ENCODE results near the gene TRIM7. TPM values are rescaled to one million over a fixed set of nuclear protein-coding genes. Genes with fewer than 3 reads are reported as not detected.

The TRIM7 gene
- total RNA-seq, 1 donor from 2014 or later = 4.4 TPM

DNA sequence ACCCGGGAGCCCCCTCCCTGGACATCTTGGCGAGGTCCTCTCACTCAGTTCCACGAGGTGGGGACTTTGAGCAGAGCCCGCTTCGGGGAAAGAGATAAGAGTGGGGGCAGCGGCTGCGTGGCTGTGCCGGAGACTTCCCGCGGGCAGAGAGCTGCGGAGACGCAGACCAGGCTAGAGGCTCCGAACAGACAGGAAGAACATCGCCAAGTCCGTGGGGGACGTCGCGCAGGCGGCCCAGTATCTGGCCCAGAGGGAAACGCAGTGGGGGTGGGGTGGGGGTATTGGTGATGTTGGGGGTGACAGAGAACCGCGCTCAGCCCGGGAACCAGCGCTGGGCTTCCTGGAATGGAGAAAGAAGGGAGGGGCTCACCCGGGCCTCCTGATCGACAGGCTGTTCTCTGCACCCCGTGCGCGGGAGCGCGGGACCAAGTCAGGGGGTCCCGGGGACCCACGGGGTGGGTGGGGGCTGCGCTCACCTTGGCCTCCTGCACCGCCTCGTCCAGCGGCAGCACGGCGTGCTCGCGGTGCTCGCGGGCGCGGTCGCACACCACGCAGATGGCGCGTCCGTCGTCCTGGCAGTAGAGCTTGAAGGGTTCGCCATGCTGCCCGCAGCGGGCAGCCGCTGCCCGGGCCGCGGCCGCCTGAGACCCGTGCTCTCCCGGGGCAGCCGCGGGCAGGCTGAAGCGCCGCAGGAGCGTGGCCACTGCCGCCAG, 727 bp downstream of the TRIM7 start:
- H3K4me3 ChIP-seq (ENCODE audit: low read depth, low read length) = peak overlapping the region; percentile 42
- TF ChIP-seq, protein P1, sequence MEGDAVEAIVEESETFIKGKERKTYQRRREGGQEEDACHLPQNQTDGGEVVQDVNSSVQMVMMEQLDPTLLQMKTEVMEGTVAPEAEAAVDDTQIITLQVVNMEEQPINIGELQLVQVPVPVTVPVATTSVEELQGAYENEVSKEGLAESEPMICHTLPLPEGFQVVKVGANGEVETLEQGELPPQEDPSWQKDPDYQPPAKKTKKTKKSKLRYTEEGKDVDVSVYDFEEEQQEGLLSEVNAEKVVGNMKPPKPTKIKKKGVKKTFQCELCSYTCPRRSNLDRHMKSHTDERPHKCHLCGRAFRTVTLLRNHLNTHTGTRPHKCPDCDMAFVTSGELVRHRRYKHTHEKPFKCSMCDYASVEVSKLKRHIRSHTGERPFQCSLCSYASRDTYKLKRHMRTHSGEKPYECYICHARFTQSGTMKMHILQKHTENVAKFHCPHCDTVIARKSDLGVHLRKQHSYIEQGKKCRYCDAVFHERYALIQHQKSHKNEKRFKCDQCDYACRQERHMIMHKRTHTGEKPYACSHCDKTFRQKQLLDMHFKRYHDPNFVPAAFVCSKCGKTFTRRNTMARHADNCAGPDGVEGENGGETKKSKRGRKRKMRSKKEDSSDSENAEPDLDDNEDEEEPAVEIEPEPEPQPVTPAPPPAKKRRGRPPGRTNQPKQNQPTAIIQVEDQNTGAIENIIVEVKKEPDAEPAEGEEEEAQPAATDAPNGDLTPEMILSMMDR (IDR thresholded peaks at IDR 0.05; ENCODE audit: insufficient read depth, low read length, poor library complexity, severe bottlenecking) = no peak
- H3K36me3 ChIP-seq (ENCODE audit: control insufficient read depth, insufficient read depth, low read length) = no peaks in the 10 kb centered on the region
- peaks cover 7% of the 10 kb centered on the region for H3K27me3 ChIP-seq (ENCODE audit: control insufficient read depth, insufficient read depth, low read length)
- no peak for DNase-seq (ENCODE audit: low read depth)

DNA sequence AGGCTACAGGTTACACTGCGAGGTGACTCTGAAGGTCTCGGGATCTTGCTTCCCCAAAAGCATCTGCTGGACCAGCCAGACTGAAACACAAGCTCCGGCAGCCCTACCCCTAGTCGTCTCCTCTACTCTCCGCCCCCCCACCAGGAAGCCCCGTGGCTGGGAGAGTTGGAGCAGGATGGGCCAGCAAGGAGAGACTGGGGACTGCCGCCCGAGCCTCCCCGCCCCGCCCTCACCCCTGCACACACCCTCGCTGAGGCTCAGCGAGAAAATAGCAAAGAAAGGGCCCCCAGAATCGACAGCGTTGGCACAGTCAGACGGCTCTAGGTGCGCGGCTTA, 1.3 kb downstream of the TRIM7 start:
- no peak for DNase-seq (ENCODE audit: low read depth)
- Histone ChIP-seq H3K4me3 (ENCODE audit: low read depth, low read length) (peak overlapping the region; percentile 42), H3K36me3 (ENCODE audit: control insufficient read depth, insufficient read depth, low read length) (no peaks in the 10 kb centered on the region), H3K27me3 (ENCODE audit: control insufficient read depth, insufficient read depth, low read length) (peaks cover 7% of the 10 kb centered on the region)
- TF ChIP-seq, protein P1 (IDR thresholded peaks at IDR 0.05; ENCODE audit: insufficient read depth, low read length, poor library complexity, severe bottlenecking) = no peak

DNA sequence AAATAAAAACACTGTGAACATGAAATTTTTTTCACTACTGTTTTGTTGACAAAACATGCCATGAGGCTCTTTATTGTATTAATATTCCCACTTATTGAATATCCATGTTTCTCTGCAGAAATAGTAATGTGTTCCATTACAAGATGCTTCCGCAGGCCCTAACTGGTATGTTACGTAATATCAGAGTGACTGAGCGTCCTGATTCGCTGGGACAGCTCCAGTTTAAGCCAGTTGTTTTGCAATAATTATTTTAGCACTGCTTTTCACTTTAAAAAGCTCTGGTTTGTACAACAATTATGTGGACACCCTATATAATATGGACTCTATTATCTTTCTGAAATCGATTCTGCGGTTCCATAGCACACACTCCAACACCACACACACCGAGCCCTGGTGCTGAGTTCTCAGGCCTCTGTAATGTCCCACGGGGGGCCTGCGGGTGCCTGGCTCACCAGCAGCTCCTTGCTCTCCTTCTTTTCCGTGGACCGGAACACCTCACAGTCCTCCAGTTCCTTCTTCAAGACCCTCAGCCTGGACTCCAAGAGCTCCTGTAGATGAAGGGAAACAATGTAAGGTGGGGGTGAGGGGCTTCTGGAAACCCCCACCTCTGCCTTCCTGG, 1.8 kb downstream of the TRIM7 start:
- TF ChIP-seq, protein P1 (IDR thresholded peaks at IDR 0.05; ENCODE audit: insufficient read depth, low read length, poor library complexity, severe bottlenecking) = no peak
- no peak overlapping the region for H3K4me3 ChIP-seq (ENCODE audit: low read depth, low read length)

DNA sequence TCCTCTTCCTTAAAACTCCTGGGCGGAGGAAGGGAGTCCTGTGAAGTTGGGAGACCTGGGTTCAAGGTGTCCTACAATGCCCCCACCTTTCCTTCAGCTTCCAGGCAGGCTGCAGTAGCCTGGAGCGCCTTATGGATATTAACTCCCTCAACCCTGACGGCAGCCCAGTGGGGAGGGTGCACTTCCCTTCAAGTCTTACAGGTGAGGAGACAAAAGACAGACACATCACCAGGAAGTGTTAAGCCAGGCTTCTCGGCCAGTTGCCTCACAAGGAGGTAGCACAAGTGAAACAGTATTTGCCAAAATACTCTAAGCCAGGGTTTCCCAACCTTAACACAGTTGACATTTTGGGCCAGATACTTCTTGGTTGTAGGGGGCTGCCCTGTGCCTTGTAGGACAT, 4.2 kb downstream of the TRIM7 start:
- Histone ChIP-seq H3K4me3 (ENCODE audit: low read depth, low read length) (no peak overlapping the region), H3K36me3 (ENCODE audit: control insufficient read depth, insufficient read depth, low read length) (no peaks in the 10 kb centered on the region), H3K27me3 (ENCODE audit: control insufficient read depth, insufficient read depth, low read length) (peaks cover 7% of the 10 kb centered on the region)
- no peak for DNase-seq (ENCODE audit: low read depth)
- TF ChIP-seq, protein P1 (IDR thresholded peaks at IDR 0.05; ENCODE audit: insufficient read depth, low read length, poor library complexity, severe bottlenecking) = no peak

More for the DNA sequence above, 1.8 kb downstream of the TRIM7 start:
- DNase-seq (ENCODE audit: low read depth) = no peak
- Histone ChIP-seq H3K27me3 (ENCODE audit: control insufficient read depth, insufficient read depth, low read length) (peaks cover 7% of the 10 kb centered on the region), H3K36me3 (ENCODE audit: control insufficient read depth, insufficient read depth, low read length) (no peaks in the 10 kb centered on the region)

DNA sequence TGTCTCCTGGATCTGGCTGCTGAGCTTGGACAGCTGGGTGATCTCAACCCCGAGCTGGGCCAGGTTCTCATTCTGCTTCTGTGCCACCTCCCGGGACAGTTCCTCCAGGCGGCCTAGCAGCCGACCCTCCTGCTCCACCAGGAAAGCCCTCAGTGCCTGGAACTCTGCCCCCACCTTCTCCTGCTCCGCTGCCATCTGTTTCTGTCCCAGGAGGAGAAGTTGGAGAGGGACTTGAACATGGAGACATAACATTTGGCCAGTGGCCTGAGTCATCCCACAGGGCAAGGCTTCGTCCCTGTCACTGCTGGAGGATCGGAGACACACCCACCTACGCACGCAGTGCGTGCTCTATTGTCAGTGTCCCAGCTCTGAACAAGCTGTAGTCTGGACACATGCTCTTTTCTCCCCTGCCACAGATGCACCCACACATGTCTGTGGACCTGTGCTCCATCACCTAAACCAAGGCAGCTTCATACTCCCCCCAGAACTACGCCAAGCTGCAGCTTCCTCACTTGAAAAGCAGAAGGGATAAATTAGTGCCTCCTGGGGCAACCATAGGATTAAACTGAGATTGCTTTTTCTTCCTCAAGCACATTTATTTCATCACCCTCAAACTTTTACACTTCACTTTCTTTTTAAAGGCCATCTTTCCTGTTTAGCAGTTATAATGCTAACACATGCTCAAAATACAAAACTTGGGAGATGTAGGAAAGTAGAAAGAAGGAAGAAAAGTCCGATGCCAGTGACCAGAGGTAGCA, 4.9 kb downstream of the TRIM7 start:
- Histone ChIP-seq H3K4me3 (ENCODE audit: low read depth, low read length) (no peak overlapping the region), H3K36me3 (ENCODE audit: control insufficient read depth, insufficient read depth, low read length) (no peaks in the 10 kb centered on the region), H3K27me3 (ENCODE audit: control insufficient read depth, insufficient read depth, low read length) (peaks cover 7% of the 10 kb centered on the region)
- TF ChIP-seq, protein P1 (IDR thresholded peaks at IDR 0.05; ENCODE audit: insufficient read depth, low read length, poor library complexity, severe bottlenecking) = no peak
- DNase-seq (ENCODE audit: low read depth) = no peak

Measured in kidney epithelial cell (primary cell).